ENCODE results near the gene MARCHF6.

DNA sequence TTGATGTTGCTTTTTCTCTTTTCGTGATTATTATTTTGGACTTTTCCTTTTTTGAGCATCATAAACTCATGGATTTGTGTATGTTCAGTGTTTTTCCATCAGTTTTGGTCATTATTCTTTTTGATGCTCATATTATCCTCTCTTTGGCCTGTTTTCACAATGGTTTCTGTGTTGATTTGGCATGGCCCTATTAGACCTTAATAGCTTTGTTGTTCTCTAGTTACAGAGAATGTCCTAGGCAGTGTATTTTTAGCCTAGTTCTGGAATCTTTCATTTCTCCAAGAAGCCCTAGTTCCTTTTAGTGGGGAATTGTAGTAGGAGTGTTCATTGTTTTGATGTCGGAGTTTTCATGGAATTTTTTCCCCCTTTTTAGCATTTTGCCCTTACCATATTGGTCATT is 46.9 kb downstream of the MARCHF6 start:
- no peak for TF ChIP-seq POLR2A (IDR thresholded peaks at IDR 0.05; ENCODE audit: low read depth)
- TF ChIP-seq POLR2AphosphoS5 (IDR thresholded peaks at IDR 0.05) = no peak
